ENCODE measurements around the gene WDR72. TPM values are rescaled to one million over a fixed set of nuclear protein-coding genes. Genes with fewer than 3 reads are reported as not detected.
A peak's percentile ranks its signal among the peaks of the same experiment; 100 is the strongest.
"Not testable (repeated sequence)": the region's sequence is repeated elsewhere in the genome, so short reads cannot be mapped to it uniquely, and the experiment has no call there.

WDR72 gene
- total and polyA plus RNA-seq, 4 experiments from 2014 or later = not detected

GRCh38 chr15:53785241-53785640 lies 25.8 kb upstream of the WDR72 start:
- H3K27me3 ChIP-seq (ENCODE audit: insufficient read depth, low read length); H3K36me3 ChIP-seq (ENCODE audit: insufficient read depth, low read length); DNase-seq; CTCF ChIA-PET (ENCODE audit: partially characterized antibody); intact Hi-C loops (cut with micrococcal nuclease); H3K27me3 Mint-ChIP-seq; H3K9me3 ChIP-seq (ENCODE audit: control insufficient read depth in 1 of 2, low read length in 2 of 2); H3K4me3 Mint-ChIP-seq; H3K27ac ChIP-seq (ENCODE audit: low read depth, low read length); H3K4me3 ChIP-seq (ENCODE audit: low read length in 2 of 2); H3K4me1 ChIP-seq (ENCODE audit: insufficient read depth, low read length); POLR2A ChIA-PET (ENCODE audit: partially characterized antibody); H3K27ac Mint-ChIP-seq; H3K4me1 Mint-ChIP-seq; H3K36me3 Mint-ChIP-seq: not testable (repeated sequence)
- H3K9me3 Mint-ChIP-seq = peaks cover 2 to 17% (median 10%) of the 10 kb centered on the region in 8 donors

GRCh38 chr15:53762916-53763315 lies 3.5 kb upstream of the WDR72 start:
- H3K4me3 Mint-ChIP-seq = no peak overlapping the region
- POLR2A ChIA-PET (ENCODE audit: partially characterized antibody) = no interaction called here
- H3K27me3 Mint-ChIP-seq = peaks cover 12 to 17% of the 10 kb centered on the region in 2 donors

GRCh38 chr15:53758412-53758811 lies 1.1 kb downstream of the WDR72 start:
- Mint-ChIP-seq H3K4me1 (peaks cover 0 to 2% (median 0%) of the 10 kb centered on the region in 4 donors), H3K4me3 (peak overlapping the region in 1 of 8 donors; percentile 33), H3K27me3 (peaks cover 15 to 16% of the 10 kb centered on the region in 2 donors), H3K36me3 (no peaks in the 10 kb centered on the region), H3K27ac (no peak overlapping the region), H3K9me3 (peaks cover 0 to 14% (median 5%) of the 10 kb centered on the region in 8 donors)
- Histone ChIP-seq H3K27me3 (ENCODE audit: insufficient read depth, low read length) (no peaks in the 10 kb centered on the region), H3K4me3 (ENCODE audit: low read length in 2 of 2) (no peak overlapping the region), H3K27ac (ENCODE audit: low read depth, low read length) (no peak overlapping the region), H3K36me3 (ENCODE audit: insufficient read depth, low read length) (no peaks in the 10 kb centered on the region), H3K9me3 (ENCODE audit: control insufficient read depth in 1 of 2, low read length in 2 of 2) (no peaks in the 10 kb centered on the region), H3K4me1 (ENCODE audit: insufficient read depth, low read length) (no peaks in the 10 kb centered on the region)
- ChIA-PET CTCF (ENCODE audit: partially characterized antibody) (no interaction called here), POLR2A (ENCODE audit: partially characterized antibody) (no interaction called here)
- intact Hi-C loops (cut with micrococcal nuclease) = no loop called here
- no peak for DNase-seq

More at GRCh38 chr15:53762916-53763315, 3.5 kb upstream of the WDR72 start:
- Mint-ChIP-seq H3K36me3 (no peaks in the 10 kb centered on the region), H3K9me3 (peaks cover 0 to 14% (median 6%) of the 10 kb centered on the region in 8 donors), H3K27ac (no peak overlapping the region), H3K4me1 (peaks cover 0 to 2% (median 0%) of the 10 kb centered on the region in 4 donors)
- no peaks in the 10 kb centered on the region for H3K4me1 ChIP-seq (ENCODE audit: insufficient read depth, low read length)
- intact Hi-C loops (cut with micrococcal nuclease) = no loop called here
- H3K4me3 ChIP-seq (ENCODE audit: low read length in 2 of 2) = no peak overlapping the region
- CTCF ChIA-PET (ENCODE audit: partially characterized antibody) = no interaction called here
- no peaks in the 10 kb centered on the region for H3K36me3 ChIP-seq (ENCODE audit: insufficient read depth, low read length)
- H3K27ac ChIP-seq (ENCODE audit: low read depth, low read length) = no peak overlapping the region
- no peaks in the 10 kb centered on the region for H3K9me3 ChIP-seq (ENCODE audit: control insufficient read depth in 1 of 2, low read length in 2 of 2)
- no peak for DNase-seq
- H3K27me3 ChIP-seq (ENCODE audit: insufficient read depth, low read length) = no peaks in the 10 kb centered on the region

GRCh38 chr15:53757906-53758305 lies 1.6 kb downstream of the WDR72 start:
- Mint-ChIP-seq H3K27me3 (peaks cover 14 to 15% of the 10 kb centered on the region in 2 donors), H3K9me3 (peaks cover 0 to 13% (median 4%) of the 10 kb centered on the region in 8 donors), H3K4me1 (peaks cover 0 to 2% (median 0%) of the 10 kb centered on the region in 4 donors), H3K36me3 (no peaks in the 10 kb centered on the region), H3K27ac (no peak overlapping the region), H3K4me3 (no peak overlapping the region)
- Histone ChIP-seq H3K9me3 (ENCODE audit: control insufficient read depth in 1 of 2, low read length in 2 of 2) (no peaks in the 10 kb centered on the region), H3K27me3 (ENCODE audit: insufficient read depth, low read length) (no peaks in the 10 kb centered on the region), H3K4me1 (ENCODE audit: insufficient read depth, low read length) (no peaks in the 10 kb centered on the region), H3K4me3 (ENCODE audit: low read length in 2 of 2) (no peak overlapping the region), H3K27ac (ENCODE audit: low read depth, low read length) (no peak overlapping the region), H3K36me3 (ENCODE audit: insufficient read depth, low read length) (no peaks in the 10 kb centered on the region)
- intact Hi-C loops (cut with micrococcal nuclease) = no loop called here
- no peak for DNase-seq
- ChIA-PET CTCF (ENCODE audit: partially characterized antibody) (no interaction called here), POLR2A (ENCODE audit: partially characterized antibody) (no interaction called here)

- Histone ChIP-seq H3K4me3 (ENCODE audit: low read length in 2 of 2) (no peak overlapping the region), H3K36me3 (ENCODE audit: insufficient read depth, low read length) (no peaks in the 10 kb centered on the region), H3K9me3 (ENCODE audit: control insufficient read depth in 1 of 2, low read length in 2 of 2) (no peaks in the 10 kb centered on the region), H3K27me3 (ENCODE audit: insufficient read depth, low read length) (peaks cover 3% of the 10 kb centered on the region), H3K4me1 (ENCODE audit: insufficient read depth, low read length) (no peaks in the 10 kb centered on the region), H3K27ac (ENCODE audit: low read depth, low read length) (no peak overlapping the region)
- intact Hi-C loops (cut with micrococcal nuclease) = no loop called here
- CTCF ChIA-PET (ENCODE audit: partially characterized antibody) = no interaction called here
- no peaks in the 10 kb centered on the region for H3K36me3 Mint-ChIP-seq
- no peak overlapping the region for H3K27ac Mint-ChIP-seq
- no peak for DNase-seq
- peaks cover 4 to 6% of the 10 kb centered on the region in 2 donors for H3K27me3 Mint-ChIP-seq
- no peaks in the 10 kb centered on the region for H3K4me1 Mint-ChIP-seq
- POLR2A ChIA-PET (ENCODE audit: partially characterized antibody) = no interaction called here
- H3K4me3 Mint-ChIP-seq = no peak overlapping the region
- peaks cover 0 to 10% (median 0%) of the 10 kb centered on the region in 8 donors for H3K9me3 Mint-ChIP-seq
Measured at GRCh38 chr15:53753813-53754212, 5.7 kb downstream of the WDR72 start.

GRCh38 chr15:53752406-53752805 lies 7.1 kb downstream of the WDR72 start:
- Histone ChIP-seq H3K4me3 (ENCODE audit: low read length in 2 of 2) (no peak overlapping the region), H3K36me3 (ENCODE audit: insufficient read depth, low read length) (no peaks in the 10 kb centered on the region), H3K27ac (ENCODE audit: low read depth, low read length) (no peak overlapping the region), H3K27me3 (ENCODE audit: insufficient read depth, low read length) (peaks cover 3% of the 10 kb centered on the region), H3K4me1 (ENCODE audit: insufficient read depth, low read length) (no peaks in the 10 kb centered on the region), H3K9me3 (ENCODE audit: control insufficient read depth in 1 of 2, low read length in 2 of 2) (no peaks in the 10 kb centered on the region)
- peak overlapping the region in 1 of 7 donors; percentile 37 for H3K27ac Mint-ChIP-seq
- intact Hi-C loops (cut with micrococcal nuclease) = no loop called here
- no peak for DNase-seq
- H3K4me3 Mint-ChIP-seq = no peak overlapping the region
- POLR2A ChIA-PET (ENCODE audit: partially characterized antibody) = no interaction called here
- H3K36me3 Mint-ChIP-seq = no peaks in the 10 kb centered on the region
- peaks cover 0 to 5% (median 0%) of the 10 kb centered on the region in 8 donors for H3K9me3 Mint-ChIP-seq
- H3K27me3 Mint-ChIP-seq = peaks cover 0 to 2% of the 10 kb centered on the region in 2 donors
- H3K4me1 Mint-ChIP-seq = no peaks in the 10 kb centered on the region
- CTCF ChIA-PET (ENCODE audit: partially characterized antibody) = no interaction called here

GRCh38 chr15:53747501-53748068 lies 11.9 kb downstream of the WDR72 start:
- no peaks in the 10 kb centered on the region for H3K27me3 Mint-ChIP-seq
- Histone ChIP-seq H3K27me3 (ENCODE audit: insufficient read depth, low read length) (peaks cover 3% of the 10 kb centered on the region), H3K9me3 (ENCODE audit: control insufficient read depth in 1 of 2, low read length in 2 of 2) (no peaks in the 10 kb centered on the region), H3K4me1 (ENCODE audit: insufficient read depth, low read length) (no peaks in the 10 kb centered on the region), H3K27ac (ENCODE audit: low read depth, low read length) (no peak overlapping the region), H3K4me3 (ENCODE audit: low read length in 2 of 2) (no peak overlapping the region), H3K36me3 (ENCODE audit: insufficient read depth, low read length) (no peaks in the 10 kb centered on the region)
- ChIA-PET POLR2A (ENCODE audit: partially characterized antibody) (no interaction called here), CTCF (ENCODE audit: partially characterized antibody) (no interaction called here)
- no peak overlapping the region for H3K27ac Mint-ChIP-seq
- H3K4me1 Mint-ChIP-seq = no peaks in the 10 kb centered on the region
- no peak for DNase-seq
- no peaks in the 10 kb centered on the region for H3K36me3 Mint-ChIP-seq
- no peak overlapping the region for H3K4me3 Mint-ChIP-seq
- peaks cover 0 to 4% (median 0%) of the 10 kb centered on the region in 8 donors for H3K9me3 Mint-ChIP-seq
- intact Hi-C loops (cut with micrococcal nuclease) = no loop called here

GRCh38 chr15:53746101-53746500 lies 13.4 kb downstream of the WDR72 start:
- Histone ChIP-seq H3K4me1 (ENCODE audit: insufficient read depth, low read length) (no peaks in the 10 kb centered on the region), H3K27ac (ENCODE audit: low read depth, low read length) (no peak overlapping the region), H3K9me3 (ENCODE audit: control insufficient read depth in 1 of 2, low read length in 2 of 2) (no peaks in the 10 kb centered on the region), H3K36me3 (ENCODE audit: insufficient read depth, low read length) (no peaks in the 10 kb centered on the region), H3K4me3 (ENCODE audit: low read length in 2 of 2) (no peak overlapping the region), H3K27me3 (ENCODE audit: insufficient read depth, low read length) (no peaks in the 10 kb centered on the region)
- Mint-ChIP-seq H3K4me1 (no peaks in the 10 kb centered on the region), H3K4me3 (no peak overlapping the region), H3K27me3 (no peaks in the 10 kb centered on the region), H3K9me3 (peaks cover 0 to 4% (median 0%) of the 10 kb centered on the region in 8 donors), H3K27ac (no peak overlapping the region), H3K36me3 (no peaks in the 10 kb centered on the region)
- CTCF ChIA-PET (ENCODE audit: partially characterized antibody) = no interaction called here
- DNase-seq = no peak
- intact Hi-C loops (cut with micrococcal nuclease) = no loop called here
- POLR2A ChIA-PET (ENCODE audit: partially characterized antibody) = no interaction called here
